Measurements from ENCODE around the gene POMT2. TPM values are rescaled to one million over a fixed set of nuclear protein-coding genes. Genes with fewer than 3 reads are reported as not detected.
"Not testable (repeated sequence)": the region's sequence is repeated elsewhere in the genome, so short reads cannot be mapped to it uniquely, and the experiment has no call there.

POMT2 gene
- total and polyA plus RNA-seq, 2 experiments from 2014 or later = 21.1 to 39.3 TPM

DNA sequence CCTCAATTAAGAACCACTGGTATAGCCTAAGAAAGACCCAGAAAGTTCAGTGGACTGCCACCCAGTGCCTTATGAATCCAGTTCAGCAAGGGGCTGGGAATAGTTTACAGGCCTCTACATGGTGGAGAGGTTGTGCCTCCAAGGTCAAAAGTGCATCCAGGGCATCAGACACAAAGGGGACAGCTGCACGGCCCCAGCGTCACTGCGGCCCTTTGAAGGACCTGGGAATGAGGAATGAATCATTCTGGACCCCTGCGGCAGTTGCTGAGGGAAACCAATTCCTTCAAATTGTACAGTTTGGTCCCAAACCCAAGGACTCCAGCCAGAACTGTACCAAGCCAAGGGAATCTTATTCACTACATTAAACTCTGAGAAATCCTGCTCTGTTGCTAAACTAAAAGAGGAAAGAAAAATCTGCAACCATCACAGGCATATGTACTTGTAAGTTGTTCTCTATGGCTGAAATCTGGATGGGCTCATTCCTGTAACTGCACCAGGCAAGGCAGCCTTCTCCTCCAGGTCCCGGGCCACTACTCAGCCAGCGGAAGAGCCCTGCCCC is 38.8 kb downstream of the POMT2 start:
- Histone ChIP-seq H3K27me3 (no peaks in the 10 kb centered on the region), H3K9me3 (ENCODE audit: low read depth) (no peaks in the 10 kb centered on the region), H3K79me2 (no peaks in the 10 kb centered on the region), H3K9me2 (replicated peaks; ENCODE audit: insufficient read depth) (no peaks in the 10 kb centered on the region), H3K27ac (no peak overlapping the region), H3K4me2 (no peak overlapping the region), H3K36me3 (replicated peaks; ENCODE audit: insufficient read depth, low read depth) (no peaks in the 10 kb centered on the region), H3K4me1 (ENCODE audit: insufficient read depth) (no peaks in the 10 kb centered on the region), H4K20me1 (ENCODE audit: insufficient read depth, poor library complexity, severe bottlenecking) (no peaks in the 10 kb centered on the region), H2AFZ (no peak overlapping the region), H3K4me3 (no peak overlapping the region)
- TF ChIP-seq EZH2 (IDR thresholded peaks at IDR 0.05; ENCODE audit: borderline replicate concordance) (no peak), EZH2phosphoT487 (IDR thresholded peaks at IDR 0.05; ENCODE audit: low read depth, severe bottlenecking, unreplicated experiment) (no peak), CTCF (IDR thresholded peaks at IDR 0.05; ENCODE audit: poor library complexity) (no peak)
- no peak for DNase-seq (ENCODE audit: low spot score)
- WGBS (ENCODE audit: low lambda C conversion rate, missing lambda C conversion rate) = 96% methylated on average over 6 of the region's 6 CpGs

- DNase-seq (ENCODE audit: low spot score); H3K79me2 ChIP-seq; H3K36me3 ChIP-seq (replicated peaks; ENCODE audit: insufficient read depth, low read depth); H2AFZ ChIP-seq; H3K4me2 ChIP-seq; H3K4me1 ChIP-seq (ENCODE audit: insufficient read depth); H3K9me2 ChIP-seq (replicated peaks; ENCODE audit: insufficient read depth); H3K27me3 ChIP-seq; H4K20me1 ChIP-seq (ENCODE audit: insufficient read depth, poor library complexity, severe bottlenecking); H3K4me3 ChIP-seq; H3K27ac ChIP-seq; H3K9me3 ChIP-seq (ENCODE audit: low read depth): not testable (repeated sequence)
- WGBS (ENCODE audit: low lambda C conversion rate, missing lambda C conversion rate) = 95% methylated on average over 4 of the region's 4 CpGs
Measured at GRCh38 chr14:77280921-77281320, 39.8 kb downstream of the POMT2 start.

GRCh38 chr14:77279719-77280118 is 41.0 kb downstream of the POMT2 start:
- H3K4me1 ChIP-seq (ENCODE audit: insufficient read depth) = no peaks in the 10 kb centered on the region
- H3K9me3 ChIP-seq (ENCODE audit: low read depth) = no peaks in the 10 kb centered on the region
- no peak overlapping the region for H3K4me2 ChIP-seq
- H3K36me3 ChIP-seq (replicated peaks; ENCODE audit: insufficient read depth, low read depth) = no peaks in the 10 kb centered on the region
- DNase-seq (ENCODE audit: low spot score) = no peak
- H4K20me1 ChIP-seq (ENCODE audit: insufficient read depth, poor library complexity, severe bottlenecking) = no peaks in the 10 kb centered on the region
- H3K27ac ChIP-seq = no peak overlapping the region
- TF ChIP-seq CTCF (IDR thresholded peaks at IDR 0.05; ENCODE audit: poor library complexity) (no peak), EZH2 (IDR thresholded peaks at IDR 0.05; ENCODE audit: borderline replicate concordance) (no peak), EZH2phosphoT487 (IDR thresholded peaks at IDR 0.05; ENCODE audit: low read depth, severe bottlenecking, unreplicated experiment) (no peak)
- H3K4me3 ChIP-seq = no peak overlapping the region
- 95% methylated on average over 13 of the region's 13 CpGs for WGBS (ENCODE audit: low lambda C conversion rate, missing lambda C conversion rate)
- no peaks in the 10 kb centered on the region for H3K79me2 ChIP-seq
- no peak overlapping the region for H2AFZ ChIP-seq
- no peaks in the 10 kb centered on the region for H3K9me2 ChIP-seq (replicated peaks; ENCODE audit: insufficient read depth)
- no peaks in the 10 kb centered on the region for H3K27me3 ChIP-seq

- Histone ChIP-seq H3K36me3 (replicated peaks; ENCODE audit: insufficient read depth, low read depth) (no peaks in the 10 kb centered on the region), H3K27ac (no peak overlapping the region), H3K79me2 (no peaks in the 10 kb centered on the region), H3K27me3 (no peaks in the 10 kb centered on the region), H3K9me2 (replicated peaks; ENCODE audit: insufficient read depth) (no peaks in the 10 kb centered on the region), H3K4me3 (no peak overlapping the region), H3K4me2 (no peak overlapping the region), H3K9me3 (ENCODE audit: low read depth) (no peaks in the 10 kb centered on the region), H4K20me1 (ENCODE audit: insufficient read depth, poor library complexity, severe bottlenecking) (no peaks in the 10 kb centered on the region), H2AFZ (no peak overlapping the region), H3K4me1 (ENCODE audit: insufficient read depth) (no peaks in the 10 kb centered on the region)
- DNase-seq (ENCODE audit: low spot score) = no peak
- no peak for TF ChIP-seq EZH2 (IDR thresholded peaks at IDR 0.05; ENCODE audit: borderline replicate concordance)
- TF ChIP-seq CTCF (IDR thresholded peaks at IDR 0.05; ENCODE audit: poor library complexity) = no peak
- no peak for TF ChIP-seq EZH2phosphoT487 (IDR thresholded peaks at IDR 0.05; ENCODE audit: low read depth, severe bottlenecking, unreplicated experiment)
- 98% methylated on average over 14 of the region's 14 CpGs for WGBS (ENCODE audit: low lambda C conversion rate, missing lambda C conversion rate)
Measured at GRCh38 chr14:77278461-77279230, 42.0 kb downstream of the POMT2 start.
